Fibroblast of lung (primary cell): ENCODE data around the gene CDKN1B.

Experiments
- CTCF ChIP-seq, 2 donors: IDR thresholded peaks in 1 of 2; conservative IDR thresholded peaks in 1 of 2; 1 replicate in 1 of 2; 2 replicates in 1 of 2; pipeline ENCODE4 v1.5.1; 2011 to 2012; ENCODE audit warnings: low read length in 2 of 2, control low read depth in 1 of 2, inconsistent platforms in 1 of 2, low read depth in 1 of 2, mild to moderate bottlenecking in 1 of 2
- EZH2 ChIP-seq: IDR thresholded peaks from 2 replicates; pipeline ENCODE4 v1.5.1; 2012; ENCODE audit warnings: low read length, control low read depth, mild to moderate bottlenecking; ENCODE audit errors: missing control alignments

GRCh38 chr12:12748044-12748443 is 30.9 kb downstream of the CDKN1B start:
- TF ChIP-seq CTCF (conservative IDR thresholded peaks at IDR 0.05 in 1 of 2, IDR thresholded peaks at IDR 0.05 in 1 of 2; ENCODE audit: low read depth in 1 of 2, low read length in 2 of 2) (no peak), EZH2 (no peak)
